COLO668 (cell line): ENCODE data around the gene PCSK7.
"Not testable (repeated sequence)": the region's sequence is repeated elsewhere in the genome, so short reads cannot be mapped to it uniquely, and the experiment has no call there.

Experiments used
- DNase-seq: peaks from one replicate; lab custom pipeline; 2025; ENCODE audit not compliant: unreplicated experiment; lab: John Stamatoyannopoulos, UW

PCSK7 gene

GRCh38 chr11:117183724-117184349, 48.0 kb downstream of the PCSK7 start:
- peak; percentile 62 for DNase-seq

GRCh38 chr11:117183178-117183577, 48.7 kb downstream of the PCSK7 start:
- not testable (repeated sequence) for DNase-seq

GRCh38 chr11:117182551-117182935, 49.3 kb downstream of the PCSK7 start:
- DNase-seq = no peak

GRCh38 chr11:117181586-117182550, 50.0 kb downstream of the PCSK7 start:
- DNase-seq = no peak

- DNase-seq = peak; percentile 54
Measured at GRCh38 chr11:117180661-117181585, 51.0 kb downstream of the PCSK7 start.

GRCh38 chr11:117180020-117180419, 51.9 kb downstream of the PCSK7 start:
- DNase-seq = no peak

- DNase-seq = peak; percentile 45
Measured at GRCh38 chr11:117179048-117179999, 52.5 kb downstream of the PCSK7 start.

- DNase-seq = peak; percentile 90
Measured at GRCh38 chr11:117178210-117179034, 53.5 kb downstream of the PCSK7 start, which contains the start of gene SIDT2. TSS of gene SIDT2 (plus strand) at chr11:117178743. CDS start at chr11:117179264, 521 bp downstream.

- no peak for DNase-seq
Measured at GRCh38 chr11:117177534-117178209, 54.2 kb downstream of the PCSK7 start.

GRCh38 chr11:117176186-117176585, 55.7 kb downstream of the PCSK7 start:
- no peak for DNase-seq

- no peak for DNase-seq
Measured at GRCh38 chr11:117175781-117176180, 56.1 kb downstream of the PCSK7 start.

- no peak for DNase-seq
Measured at GRCh38 chr11:117175104-117175503, 56.8 kb downstream of the PCSK7 start.

GRCh38 chr11:117172724-117173421, 59.0 kb downstream of the PCSK7 start:
- DNase-seq = no peak

GRCh38 chr11:117171404-117172061, 60.3 kb downstream of the PCSK7 start:
- no peak for DNase-seq

- DNase-seq = no peak
Measured at GRCh38 chr11:117171007-117171403, 60.9 kb downstream of the PCSK7 start.

GRCh38 chr11:117170210-117170609, 61.7 kb downstream of the PCSK7 start:
- DNase-seq = no peak

- DNase-seq = no peak
Measured at GRCh38 chr11:117169736-117170135, 62.1 kb downstream of the PCSK7 start.
